ENCODE measurements around the gene AGTPBP1.
"Not testable (repeated sequence)": the region's sequence is repeated elsewhere in the genome, so short reads cannot be mapped to it uniquely, and the experiment has no call there.

AGTPBP1 gene

GRCh38 chr9:85631809-85632208 is 109.9 kb downstream of the AGTPBP1 start:
- DNase-seq (ENCODE audit: low read depth): no peak

- DNase-seq (ENCODE audit: low read depth): no peak
Observed at GRCh38 chr9:85630676-85631075, 111.1 kb downstream of the AGTPBP1 start.

DNA sequence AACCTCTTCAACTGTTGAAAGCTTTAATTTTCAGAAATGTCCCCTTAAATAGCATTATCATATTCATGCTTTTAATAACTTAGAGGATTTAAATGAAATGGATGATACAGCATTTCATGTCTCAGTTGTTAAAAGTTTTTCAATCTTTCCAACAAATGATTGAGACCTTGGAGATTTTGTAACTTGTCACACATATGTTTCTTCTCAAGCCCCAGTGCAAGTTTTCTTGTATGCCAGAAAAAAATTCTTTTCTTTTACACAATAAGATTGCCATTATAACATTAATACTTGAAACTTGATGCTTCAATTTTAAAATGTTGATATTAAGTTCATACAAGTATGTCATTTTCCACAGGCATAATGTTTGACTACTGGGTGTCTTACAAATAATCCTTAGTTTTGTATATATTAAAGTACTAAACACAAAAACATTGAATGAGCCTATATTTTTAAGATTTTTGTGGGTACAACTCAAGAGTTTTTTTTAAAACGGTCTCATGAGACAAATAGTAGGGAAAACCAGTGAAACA is 124.5 kb downstream of the AGTPBP1 start:
- no peak for DNase-seq (ENCODE audit: low read depth)

DNA sequence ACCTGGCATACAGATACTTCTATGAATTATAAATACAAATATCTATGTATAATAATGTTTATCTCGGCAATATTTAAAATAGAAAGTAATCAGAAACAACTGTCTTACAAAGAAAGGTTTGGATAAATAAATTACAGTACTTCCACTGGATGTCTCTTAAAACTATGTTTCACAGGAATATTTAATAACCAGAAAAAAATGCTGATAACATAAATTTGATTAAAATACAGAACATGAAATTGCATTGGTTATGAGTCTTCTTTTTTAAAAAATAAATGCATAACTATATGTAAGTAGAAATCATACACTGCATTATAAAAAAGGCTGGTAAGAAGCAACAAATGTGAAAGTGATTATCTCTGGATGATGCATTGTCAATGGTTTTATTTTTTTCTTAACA is 126.0 kb downstream of the AGTPBP1 start:
- DNase-seq (ENCODE audit: low read depth): no peak

DNA sequence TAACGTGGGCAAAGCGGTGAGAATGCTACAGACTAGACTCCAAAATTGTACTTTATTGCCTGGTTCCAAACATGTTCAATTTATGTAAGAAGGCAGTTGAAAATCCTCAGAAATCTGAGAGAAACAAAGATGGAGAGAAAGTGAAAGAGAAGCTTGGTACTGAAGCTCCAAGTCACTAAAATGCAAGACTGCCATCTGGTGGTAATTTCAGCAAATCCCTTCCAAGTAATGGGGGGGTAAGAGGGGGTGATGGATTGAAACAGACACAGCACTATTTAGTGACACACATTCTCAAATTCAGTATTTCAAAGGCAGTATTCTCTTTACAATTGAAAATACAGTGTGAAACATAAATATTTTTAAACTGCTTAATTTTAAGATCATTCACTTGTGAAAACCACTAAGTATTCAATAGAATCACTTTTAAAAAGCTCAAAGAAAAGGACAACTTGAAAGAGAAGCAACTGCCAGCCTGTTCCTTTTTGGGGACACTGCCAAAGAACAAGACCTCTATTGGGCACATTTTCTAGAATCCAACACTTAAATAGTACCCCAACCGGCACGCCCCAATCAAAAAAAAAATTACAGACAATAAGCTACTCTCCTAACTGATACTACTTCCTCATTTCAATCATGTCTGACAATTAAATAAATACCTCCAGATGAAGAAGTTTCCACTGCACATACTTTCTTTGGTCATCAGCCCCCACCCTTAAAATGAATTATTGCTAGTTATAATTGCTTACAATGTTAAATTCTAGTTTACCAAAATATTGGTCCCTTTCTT is 131.5 kb downstream of the AGTPBP1 start:
- DNase-seq (ENCODE audit: low read depth): peak; percentile 76

DNA sequence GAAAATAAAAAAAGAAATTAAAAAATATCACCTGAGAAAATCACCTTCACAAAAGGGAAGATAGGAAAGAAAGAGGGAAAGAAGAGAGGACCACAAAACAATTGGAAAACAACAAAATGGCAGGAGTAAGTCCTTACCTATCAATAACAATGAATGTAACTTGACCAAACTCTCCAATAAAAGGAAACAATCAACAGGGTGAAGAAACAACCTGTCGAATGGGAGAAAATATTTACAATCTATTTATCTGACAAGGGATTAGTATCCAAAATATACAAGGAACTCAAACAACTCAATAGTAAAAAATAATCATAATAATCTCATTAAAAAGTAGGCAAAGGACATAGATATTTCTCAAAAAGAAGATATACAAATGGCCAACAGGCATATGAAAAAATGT is 135.8 kb downstream of the AGTPBP1 start:
- no peak for DNase-seq (ENCODE audit: low read depth)

DNA sequence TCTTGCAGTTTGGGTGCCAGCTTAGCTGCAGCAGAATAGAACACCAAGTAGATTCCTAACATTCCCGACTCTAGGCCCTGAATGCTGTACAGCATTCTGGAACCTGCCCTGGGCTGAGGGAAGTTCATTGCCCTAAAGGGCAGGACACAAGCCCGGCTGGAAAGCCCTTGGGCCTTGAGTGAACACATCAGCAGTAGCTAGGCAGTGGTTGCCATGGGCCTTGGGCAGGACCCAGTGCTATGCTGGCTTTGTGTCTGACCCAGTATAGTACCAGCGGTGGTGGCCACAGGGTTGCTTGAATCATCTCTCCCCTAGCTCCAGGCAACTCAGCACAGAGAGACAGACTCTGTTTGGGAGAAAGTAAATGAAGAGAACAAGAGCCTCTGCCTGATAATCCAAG is 137.8 kb downstream of the AGTPBP1 start:
- DNase-seq (ENCODE audit: low read depth): no peak

- no peak for DNase-seq (ENCODE audit: low read depth)
Observed at GRCh38 chr9:85602742-85603141, 139.0 kb downstream of the AGTPBP1 start.

- no peak for DNase-seq (ENCODE audit: low read depth)
Observed at GRCh38 chr9:85600675-85601263, 141.0 kb downstream of the AGTPBP1 start.

DNA sequence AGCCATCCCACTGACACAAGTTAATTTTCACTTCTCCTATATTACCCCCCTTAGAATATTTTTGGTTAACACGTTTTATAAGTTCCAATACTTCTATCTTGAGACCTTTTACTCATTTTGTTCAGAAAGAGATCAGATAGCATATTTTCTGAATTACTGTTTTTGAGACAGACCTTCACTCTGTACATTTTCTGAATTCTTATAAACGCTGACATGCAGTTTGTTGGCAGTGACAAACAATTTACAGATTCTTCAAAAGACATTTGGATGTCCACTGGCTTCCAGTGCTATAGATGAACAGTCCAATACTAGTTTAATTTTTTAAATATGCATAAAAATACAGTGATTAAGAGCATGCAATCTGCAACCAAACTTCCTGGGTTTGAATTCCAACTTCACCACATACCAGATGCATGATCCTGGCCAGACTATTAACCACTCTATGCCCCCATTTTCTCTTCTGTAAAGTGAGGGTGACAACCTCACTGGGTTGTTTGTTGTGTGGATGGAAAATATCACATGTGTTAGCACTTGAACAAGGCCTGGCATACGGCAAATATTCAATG is 142.1 kb downstream of the AGTPBP1 start:
- DNase-seq (ENCODE audit: low read depth): peak; percentile 32

GRCh38 chr9:85594316-85594715 is 147.4 kb downstream of the AGTPBP1 start:
- no peak for DNase-seq (ENCODE audit: low read depth)

DNA sequence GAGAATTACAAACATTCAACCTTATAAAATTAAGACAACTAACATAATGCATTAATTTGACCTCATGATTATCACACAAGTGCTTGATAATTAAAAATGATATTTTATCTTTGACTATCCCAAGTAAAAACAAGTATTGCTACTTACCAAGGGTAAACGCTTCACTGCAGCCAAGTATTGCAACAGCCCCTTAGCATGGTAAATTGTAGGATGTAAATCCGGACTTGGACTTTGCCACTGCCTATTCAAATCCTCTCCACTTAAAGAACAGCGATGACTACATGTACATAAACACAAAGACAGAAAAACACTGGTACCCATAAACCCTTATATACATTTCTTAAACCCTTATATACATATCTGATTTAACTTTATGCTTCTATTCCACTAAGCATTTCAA is 155.1 kb downstream of the AGTPBP1 start:
- DNase-seq (ENCODE audit: low read depth): no peak

DNA sequence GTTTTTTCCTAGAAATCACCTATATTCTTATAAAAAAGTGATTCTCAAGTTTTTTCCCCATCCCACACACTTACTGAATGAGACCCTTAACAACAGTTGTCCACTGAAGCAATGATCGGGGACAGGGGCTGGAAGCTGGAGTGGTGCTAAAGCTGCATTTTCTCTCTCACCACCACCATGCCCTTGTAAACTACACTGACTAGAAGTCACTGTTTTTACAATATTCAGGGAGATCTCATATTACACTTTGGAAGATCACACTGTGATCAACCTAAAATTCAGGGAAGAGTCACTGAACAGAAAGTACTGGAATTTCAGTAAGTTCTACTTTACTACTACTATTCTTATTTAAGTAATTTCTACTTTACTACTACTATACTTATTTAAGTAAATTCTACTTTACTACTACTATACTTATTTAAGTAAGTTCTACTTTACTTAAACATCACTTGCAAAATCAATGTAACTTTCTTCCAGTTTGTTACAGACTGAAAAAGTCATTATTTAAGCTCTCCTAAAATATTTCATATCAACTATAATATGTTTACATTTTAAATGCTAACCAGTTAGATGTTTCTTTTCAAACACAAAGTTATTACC is 164.3 kb downstream of the AGTPBP1 start:
- no peak for DNase-seq (ENCODE audit: low read depth)

DNA sequence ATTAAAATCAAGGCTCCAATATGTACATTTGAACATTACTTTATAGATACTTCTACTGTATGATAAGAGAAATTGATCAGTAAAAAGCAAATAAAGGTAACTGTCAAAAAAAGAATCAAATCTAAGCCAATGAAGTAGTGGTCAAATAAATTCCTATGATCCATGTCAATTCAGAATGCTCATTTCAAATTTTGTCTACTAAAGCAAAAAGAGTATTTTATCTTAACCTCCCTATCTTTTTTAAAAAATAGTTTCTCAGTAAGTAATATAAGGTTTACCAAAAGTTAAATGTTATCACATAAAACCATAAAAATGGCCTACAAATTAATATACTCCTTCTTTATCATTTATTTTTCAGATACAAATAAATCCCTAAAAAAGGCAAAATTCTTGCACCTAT is 165.9 kb downstream of the AGTPBP1 start:
- no peak for DNase-seq (ENCODE audit: low read depth)

GRCh38 chr9:85573546-85573945 is 168.2 kb downstream of the AGTPBP1 start:
- DNase-seq (ENCODE audit: low read depth): not testable (repeated sequence)

- DNase-seq (ENCODE audit: low read depth): not testable (repeated sequence)
Observed at GRCh38 chr9:85572917-85573316, 168.8 kb downstream of the AGTPBP1 start.

GRCh38 chr9:85569988-85570387 is 171.8 kb downstream of the AGTPBP1 start:
- peak; percentile 29 for DNase-seq (ENCODE audit: low read depth)

- no peak for DNase-seq (ENCODE audit: low read depth)
Observed at GRCh38 chr9:85559526-85559925, 182.2 kb downstream of the AGTPBP1 start.

DNA sequence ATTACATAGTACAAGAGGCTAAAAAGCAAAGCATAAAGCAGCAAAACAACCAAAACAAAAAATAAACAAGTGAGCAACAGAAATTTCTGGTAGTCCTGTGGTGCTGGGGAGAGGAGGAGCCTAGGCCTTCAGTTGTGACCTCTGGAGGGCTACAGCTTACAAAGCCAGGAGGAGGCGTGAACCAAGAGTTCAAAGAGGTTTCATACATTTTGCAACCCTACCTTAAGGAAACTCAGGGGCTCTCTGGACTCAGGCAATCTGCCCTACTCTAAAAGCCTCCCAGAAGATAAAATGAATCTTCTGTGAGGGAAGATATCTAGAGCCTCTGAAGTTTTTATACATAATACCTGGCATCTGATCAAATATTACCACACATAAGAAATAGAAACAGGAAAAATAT is 187.4 kb downstream of the AGTPBP1 start:
- no peak for DNase-seq (ENCODE audit: low read depth)

GRCh38 chr9:85553475-85553874 is 188.3 kb downstream of the AGTPBP1 start:
- no peak for DNase-seq (ENCODE audit: low read depth)

DNA sequence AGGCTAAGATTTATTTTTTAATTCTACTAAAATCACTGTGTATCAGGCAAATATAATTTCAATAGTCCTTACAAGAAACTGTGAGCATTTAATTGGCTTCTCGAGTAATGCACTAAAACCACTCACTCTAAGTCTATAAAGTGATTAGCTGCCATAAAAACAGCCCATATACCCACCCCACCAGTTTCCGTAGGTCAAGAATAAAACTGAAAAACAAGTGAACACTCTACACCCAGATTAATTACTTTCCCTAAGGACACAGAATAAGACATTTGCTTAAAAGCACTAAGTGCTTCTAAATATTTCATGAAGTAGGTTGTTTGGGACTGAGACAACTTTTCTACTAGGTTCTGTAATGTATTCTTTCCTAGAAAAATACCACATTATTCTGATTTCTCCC is 194.2 kb downstream of the AGTPBP1 start:
- no peak for DNase-seq (ENCODE audit: low read depth)

GRCh38 chr9:85543196-85543595 is 198.6 kb downstream of the AGTPBP1 start:
- DNase-seq (ENCODE audit: low read depth): no peak

GRCh38 chr9:85541876-85542275 is 199.9 kb downstream of the AGTPBP1 start:
- DNase-seq (ENCODE audit: low read depth): no peak

Measured in iris pigment epithelial cell (primary cell).